ENCODE results near the gene TDRD12.
"Not testable (repeated sequence)": the region's sequence is repeated elsewhere in the genome, so short reads cannot be mapped to it uniquely, and the experiment has no call there.

DNA sequence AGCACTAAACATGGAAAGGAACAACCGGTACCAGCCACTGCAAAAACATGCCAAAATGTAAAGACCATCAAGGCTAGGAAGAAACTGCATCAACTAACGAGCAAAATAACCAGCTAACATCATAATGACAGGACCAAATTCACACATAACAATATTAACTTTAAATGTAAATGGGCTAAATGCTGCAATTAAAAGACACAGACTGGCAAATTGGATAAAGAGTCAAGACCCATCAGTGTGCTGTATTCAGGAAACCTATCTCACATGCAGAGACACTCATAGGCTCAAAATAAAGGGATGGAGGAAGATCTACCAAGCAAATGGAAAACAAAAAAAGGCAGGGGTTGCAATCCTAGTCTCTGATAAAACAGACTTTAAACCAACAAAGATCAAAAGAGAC is 128.5 kb downstream of the TDRD12 start:
- TF ChIP-seq, protein P1, sequence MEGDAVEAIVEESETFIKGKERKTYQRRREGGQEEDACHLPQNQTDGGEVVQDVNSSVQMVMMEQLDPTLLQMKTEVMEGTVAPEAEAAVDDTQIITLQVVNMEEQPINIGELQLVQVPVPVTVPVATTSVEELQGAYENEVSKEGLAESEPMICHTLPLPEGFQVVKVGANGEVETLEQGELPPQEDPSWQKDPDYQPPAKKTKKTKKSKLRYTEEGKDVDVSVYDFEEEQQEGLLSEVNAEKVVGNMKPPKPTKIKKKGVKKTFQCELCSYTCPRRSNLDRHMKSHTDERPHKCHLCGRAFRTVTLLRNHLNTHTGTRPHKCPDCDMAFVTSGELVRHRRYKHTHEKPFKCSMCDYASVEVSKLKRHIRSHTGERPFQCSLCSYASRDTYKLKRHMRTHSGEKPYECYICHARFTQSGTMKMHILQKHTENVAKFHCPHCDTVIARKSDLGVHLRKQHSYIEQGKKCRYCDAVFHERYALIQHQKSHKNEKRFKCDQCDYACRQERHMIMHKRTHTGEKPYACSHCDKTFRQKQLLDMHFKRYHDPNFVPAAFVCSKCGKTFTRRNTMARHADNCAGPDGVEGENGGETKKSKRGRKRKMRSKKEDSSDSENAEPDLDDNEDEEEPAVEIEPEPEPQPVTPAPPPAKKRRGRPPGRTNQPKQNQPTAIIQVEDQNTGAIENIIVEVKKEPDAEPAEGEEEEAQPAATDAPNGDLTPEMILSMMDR (IDR thresholded peaks at IDR 0.05): not testable (repeated sequence)
- TF ChIP-seq POLR2A (IDR thresholded peaks at IDR 0.05): not testable (repeated sequence)

Measured in body of pancreas (tissue), 4 donors.